Hepatocyte (in vitro differentiated cells): Measurements from ENCODE around the gene ADAMTSL1.

Experiments
- CTCF ChIP-seq: fragments of 200-600 bp; sonication (generic); IDR thresholded peaks from 2 replicates; pipeline ENCODE4 v1.5.1; 2016; ENCODE audit warnings: antibody characterized with exemption, mild to moderate bottlenecking; ENCODE audit not compliant: poor library complexity
- EZH2 ChIP-seq: fragments of 200-600 bp; sonication (generic); IDR thresholded peaks from 2 replicates; pipeline ENCODE4 v1.6.1; 2016; ENCODE audit warnings: antibody characterized with exemption, mild to moderate bottlenecking, borderline replicate concordance
- EZH2phosphoT487 ChIP-seq: fragments of 200-600 bp; sonication (generic); IDR thresholded peaks from one replicate; pipeline ENCODE4 v1.6.1; 2018; ENCODE audit warnings: antibody characterized with exemption, mild to moderate bottlenecking, low read depth, moderate library complexity; ENCODE audit not compliant: unreplicated experiment, severe bottlenecking

GRCh38 chr9:18819418-18819817 lies 345.5 kb downstream of the ADAMTSL1 start:
- TF ChIP-seq EZH2, result no peak
- TF ChIP-seq CTCF, result no peak
- TF ChIP-seq EZH2phosphoT487, result no peak
